SK-N-MC (cell line): ENCODE measurements around the gene AIPL1.

Source experiments
- EZH2 ChIP-seq: fragments of 200-600 bp; sonication (generic); IDR thresholded peaks from one replicate; pipeline ENCODE4 v1.6.1; 2017; ENCODE audit warnings: antibody characterized with exemption
- FOXP2 ChIP-seq: optimal IDR thresholded peaks from 2 replicates; pipeline ENCODE3; 2011; ENCODE audit warnings: mild to moderate bottlenecking, moderate library complexity; ENCODE audit not compliant: insufficient read depth; ENCODE audit errors: extremely low read length, control extremely low read depth
- POLR2AphosphoS5 ChIP-seq: IDR thresholded peaks from 2 replicates; pipeline ENCODE4 v1.6.1; 2012; ENCODE audit warnings: mild to moderate bottlenecking, low read depth, low read length, borderline replicate concordance

- TF ChIP-seq EZH2 (no peak), POLR2AphosphoS5 (no peak), FOXP2 (no peak)
These were observed 3.0 kb upstream of the AIPL1 start for GRCh38 chr17:6437956-6438355.
